GM19351 (cell line): ENCODE results near the gene SHISA5.
"Not testable (repeated sequence)": the region's sequence is repeated elsewhere in the genome, so short reads cannot be mapped to it uniquely, and the experiment has no call there.

Experiments used
- ATAC-seq: cut with Tn5 transposase; IDR thresholded peaks from one replicate; pipeline ENCODE4 v1.9.1; 2021; ENCODE audit warnings: mild to moderate bottlenecking, moderate library complexity; ENCODE audit not compliant: unreplicated experiment

Gene SHISA5, protein sequence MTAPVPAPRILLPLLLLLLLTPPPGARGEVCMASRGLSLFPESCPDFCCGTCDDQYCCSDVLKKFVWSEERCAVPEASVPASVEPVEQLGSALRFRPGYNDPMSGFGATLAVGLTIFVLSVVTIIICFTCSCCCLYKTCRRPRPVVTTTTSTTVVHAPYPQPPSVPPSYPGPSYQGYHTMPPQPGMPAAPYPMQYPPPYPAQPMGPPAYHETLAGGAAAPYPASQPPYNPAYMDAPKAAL

DNA sequence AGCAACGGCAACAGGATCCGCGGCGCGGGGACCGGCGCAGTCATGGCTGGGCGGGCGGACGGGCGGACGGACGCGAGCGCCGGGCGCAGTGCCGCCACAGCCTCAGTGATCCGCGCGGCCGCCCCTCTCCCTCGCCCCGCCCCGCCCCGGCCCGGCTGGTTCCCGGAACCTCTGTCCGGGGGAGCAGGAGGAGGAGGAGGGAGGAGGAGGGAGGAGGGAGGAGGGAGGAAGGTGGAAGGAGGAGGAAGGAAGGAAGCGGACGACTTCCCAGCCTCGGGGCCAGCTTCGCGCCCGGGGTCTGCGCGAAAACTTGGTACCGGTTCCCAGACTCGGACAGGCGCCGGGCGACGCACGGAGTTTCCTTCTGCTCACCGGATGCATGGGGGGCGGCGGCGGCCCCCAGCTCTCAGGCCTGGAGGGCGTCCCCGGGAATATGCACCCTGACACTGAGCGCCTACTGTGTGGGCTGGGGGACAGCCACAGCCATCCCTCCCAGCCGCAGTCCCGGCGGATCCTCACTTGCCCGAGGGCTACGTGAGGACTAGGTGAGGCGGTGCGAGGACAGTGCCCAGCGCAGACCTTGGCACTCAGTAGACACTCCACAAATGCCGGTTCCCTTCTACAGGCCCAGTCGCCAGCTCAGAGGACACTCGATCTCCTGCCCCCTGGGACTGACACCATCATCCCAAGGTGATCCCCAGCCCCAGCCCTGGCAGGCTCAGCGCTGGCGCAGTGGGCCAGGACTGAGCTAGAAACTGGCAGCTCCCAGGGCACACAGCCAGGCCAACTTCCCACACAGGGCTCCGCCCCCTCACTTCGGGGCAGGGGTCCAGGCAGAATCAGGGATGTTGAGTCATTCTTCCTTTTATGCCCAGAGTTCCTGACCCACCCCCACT lies at the start of gene SHISA5:
Gene SHISA5 (minus strand): TSS at position 124 of the 896 bp plus-strand sequence. CDS start 80 bp downstream, at position 44.
- ATAC-seq = peak; percentile 54

- no peak for ATAC-seq
Measured at GRCh38 chr3:48553361-48553760, 49.4 kb upstream of the SHISA5 start.

DNA sequence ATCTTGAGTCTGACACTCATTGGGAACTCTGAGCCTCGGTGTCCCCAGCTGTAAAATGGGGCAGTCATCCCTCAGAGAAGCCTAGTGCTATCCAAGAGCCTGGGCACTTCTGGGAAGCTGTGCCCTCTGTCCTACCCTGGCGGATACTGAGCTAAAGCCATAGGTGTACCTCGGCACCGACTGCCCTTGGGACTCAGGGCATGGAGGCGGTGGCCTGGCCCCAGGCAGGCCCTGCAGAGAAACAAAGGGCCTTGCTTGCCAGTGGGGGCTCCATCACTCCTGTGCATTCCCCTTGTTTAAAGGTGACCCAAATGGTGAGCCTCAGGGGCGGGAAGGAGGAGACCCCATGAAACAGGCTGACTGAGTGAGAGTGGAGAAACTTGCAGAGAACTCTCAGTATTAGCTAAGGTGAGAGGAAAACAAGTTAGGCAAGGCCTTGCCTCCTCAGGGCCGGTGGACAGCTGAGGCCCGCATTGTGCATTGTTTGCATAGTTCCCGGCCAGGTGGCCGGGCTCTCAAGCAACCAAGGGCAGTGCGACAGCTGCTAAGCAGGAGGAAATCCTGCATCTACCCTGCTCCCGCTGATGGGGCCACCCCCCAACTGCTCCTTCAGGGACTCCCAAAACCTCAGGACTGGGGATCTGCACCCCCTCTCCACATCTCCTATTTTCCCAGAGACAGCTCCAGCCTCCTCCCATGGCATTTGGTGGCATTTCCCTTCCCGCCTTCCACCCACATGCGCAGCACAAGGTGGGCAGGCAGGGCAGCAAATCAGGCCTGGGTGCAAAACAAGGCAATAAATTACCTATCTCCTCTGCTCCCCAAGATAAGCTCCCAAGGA lies 48.4 kb upstream of the SHISA5 start:
- ATAC-seq = no peak

DNA sequence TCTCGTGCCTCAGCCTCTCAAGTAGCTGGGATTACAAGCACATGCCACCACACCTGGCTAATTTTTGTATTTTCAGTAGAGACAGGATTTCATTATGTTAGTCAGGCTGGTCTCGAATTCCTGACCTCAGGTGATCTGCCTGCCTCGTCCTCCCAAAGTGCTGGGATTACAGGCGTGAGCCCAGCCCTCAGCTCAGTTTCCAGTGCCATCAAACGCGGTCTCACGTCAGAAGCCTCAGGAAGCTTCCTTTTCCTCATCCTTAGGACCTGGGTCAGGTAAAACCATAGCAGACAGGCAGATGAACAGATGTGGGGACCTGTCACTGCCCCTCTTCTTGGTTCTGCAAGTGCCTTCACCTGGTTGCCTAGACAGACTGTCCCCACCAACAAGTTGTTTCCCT lies 47.7 kb upstream of the SHISA5 start:
- ATAC-seq = not testable (repeated sequence)

DNA sequence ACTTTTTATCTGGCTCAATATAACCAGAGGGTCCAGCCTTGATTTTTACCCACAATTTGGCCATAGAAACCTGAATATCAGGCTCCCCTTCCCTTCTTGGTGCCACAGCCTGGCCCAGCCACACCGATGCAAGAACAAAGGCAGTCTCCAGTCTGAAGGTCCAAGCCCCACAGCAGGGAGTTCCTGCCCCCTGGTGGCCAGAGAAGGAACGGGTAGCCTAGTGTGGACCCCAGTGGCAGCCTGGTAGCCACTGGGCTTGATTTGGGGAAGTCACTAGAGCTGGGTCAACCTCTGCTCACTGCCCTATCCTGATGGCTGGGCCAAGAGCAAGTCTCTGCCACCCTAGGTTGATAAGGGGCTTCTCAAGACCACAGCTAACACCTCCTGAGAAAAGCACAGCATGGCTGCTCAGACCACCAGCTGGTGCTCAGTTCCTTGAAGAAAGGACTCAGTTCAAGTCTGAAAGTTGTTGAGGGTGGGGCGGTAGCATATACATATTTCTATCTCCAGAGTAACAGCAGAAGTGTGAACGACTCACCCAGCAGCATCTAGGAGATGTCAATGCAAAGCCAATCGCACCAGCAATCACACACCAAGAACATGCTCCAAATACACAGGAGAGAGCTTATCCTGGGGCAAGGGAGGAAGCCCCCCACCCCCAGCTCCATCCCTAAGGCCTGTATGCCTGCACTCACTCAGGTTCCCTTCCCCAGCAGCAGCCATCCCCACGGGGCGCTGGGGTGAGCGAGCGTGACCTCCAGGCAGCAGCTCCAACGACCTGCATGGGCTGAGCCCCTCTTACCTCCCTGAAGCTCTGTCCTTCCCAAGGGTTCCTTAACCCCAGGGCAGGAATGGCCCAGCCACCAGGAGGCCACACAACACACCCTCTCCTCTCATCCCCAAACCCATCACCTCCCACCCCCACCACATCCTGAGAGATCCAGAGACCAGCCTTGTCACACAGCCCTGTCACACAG lies 45.0 kb upstream of the SHISA5 start:
- no peak for ATAC-seq

GRCh38 chr3:48548126-48548525 lies 44.2 kb upstream of the SHISA5 start:
- ATAC-seq = no peak

- ATAC-seq = no peak
Measured at GRCh38 chr3:48546203-48546829, 42.3 kb upstream of the SHISA5 start.

DNA sequence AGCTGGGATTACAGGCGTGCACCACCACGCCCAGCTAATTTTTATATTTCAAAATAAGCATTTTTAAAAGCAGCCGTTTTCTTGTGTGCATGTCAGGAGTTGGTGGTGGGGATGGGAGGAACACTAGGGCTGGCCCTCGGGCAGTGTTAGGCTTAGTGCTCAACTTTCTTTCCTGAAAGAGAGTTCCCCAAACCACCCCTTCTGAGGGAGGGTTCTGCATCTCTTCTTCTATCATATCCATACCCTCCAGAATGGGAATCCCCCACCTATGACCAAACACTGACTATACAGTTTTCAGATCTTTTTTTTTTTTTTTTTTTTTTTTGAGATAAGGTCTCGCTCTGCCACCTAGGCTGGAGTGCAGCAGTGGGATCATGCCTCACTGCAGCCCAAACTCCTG lies 40.2 kb upstream of the SHISA5 start:
- ATAC-seq = no peak

DNA sequence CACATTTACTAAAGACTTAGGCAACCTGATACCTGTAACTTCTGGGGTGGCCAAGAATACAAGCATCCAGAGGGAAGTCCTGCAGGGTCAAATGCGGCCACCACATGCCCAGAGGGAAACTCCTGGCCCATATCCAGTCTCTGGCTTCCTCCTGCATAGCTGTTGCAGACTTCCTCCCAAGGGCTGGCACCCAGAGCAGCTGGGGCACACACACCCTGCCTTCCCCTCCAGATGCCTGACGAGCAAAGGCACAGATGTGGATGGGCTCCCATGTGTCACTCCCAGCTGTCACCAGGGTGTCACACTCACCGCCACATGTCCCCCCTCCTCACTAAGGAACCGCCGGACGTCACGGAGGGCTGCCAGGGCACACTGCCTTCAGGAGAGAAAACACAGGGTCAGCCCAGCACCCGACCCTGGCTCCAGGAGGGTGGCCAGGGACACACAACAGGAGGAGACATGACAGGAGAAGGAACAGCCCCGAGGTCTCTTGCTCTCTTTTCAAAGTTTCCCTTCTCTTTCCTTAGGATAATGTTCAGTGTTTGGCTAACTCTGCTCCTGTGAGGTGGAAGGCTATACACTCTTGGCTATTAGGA lies 39.4 kb upstream of the SHISA5 start:
- ATAC-seq = no peak

- ATAC-seq = no peak
Measured at GRCh38 chr3:48538451-48538850, 34.5 kb upstream of the SHISA5 start.

- ATAC-seq = no peak
Measured at GRCh38 chr3:48536785-48537184, 32.8 kb upstream of the SHISA5 start.

- no peak for ATAC-seq
Measured at GRCh38 chr3:48536116-48536515, 32.1 kb upstream of the SHISA5 start.

DNA sequence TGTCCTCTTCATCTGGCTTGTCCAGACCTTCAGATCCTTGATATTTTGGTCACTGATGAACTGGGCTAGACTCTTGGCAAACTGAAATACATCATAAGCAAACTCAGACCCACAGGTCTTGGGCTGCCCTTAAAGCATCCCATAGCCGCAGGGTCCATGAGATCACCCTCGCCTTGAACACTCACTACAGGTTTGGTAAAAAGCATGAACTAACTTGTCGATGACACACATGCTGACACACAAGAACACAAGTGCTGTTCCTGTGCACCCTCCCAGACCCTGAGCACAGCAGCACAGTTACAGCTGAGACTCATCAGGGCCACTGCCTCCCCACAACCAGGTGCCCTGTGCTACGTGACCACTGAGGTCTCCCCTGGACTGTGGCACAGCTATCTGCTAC lies 31.6 kb upstream of the SHISA5 start:
- no peak for ATAC-seq

DNA sequence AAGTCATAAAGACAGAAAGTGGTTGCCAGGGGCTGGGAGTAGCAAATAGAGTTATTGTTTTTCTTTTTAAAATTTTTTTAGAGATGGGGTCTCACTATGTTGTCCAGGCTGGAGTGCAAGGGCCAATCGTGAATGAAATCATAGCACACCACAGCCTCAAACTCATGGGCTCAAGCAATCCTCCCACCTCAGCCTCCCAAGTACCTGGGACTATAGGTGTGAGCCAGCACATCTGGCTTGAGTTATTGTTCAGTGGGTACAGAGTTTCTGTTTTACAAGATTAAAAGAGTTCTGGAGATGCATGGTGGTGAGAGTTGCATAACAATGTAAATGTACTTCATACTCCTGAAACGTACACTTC lies 29.0 kb upstream of the SHISA5 start:
- no peak for ATAC-seq

- no peak for ATAC-seq
Measured at GRCh38 chr3:48532271-48532976, 28.4 kb upstream of the SHISA5 start.

DNA sequence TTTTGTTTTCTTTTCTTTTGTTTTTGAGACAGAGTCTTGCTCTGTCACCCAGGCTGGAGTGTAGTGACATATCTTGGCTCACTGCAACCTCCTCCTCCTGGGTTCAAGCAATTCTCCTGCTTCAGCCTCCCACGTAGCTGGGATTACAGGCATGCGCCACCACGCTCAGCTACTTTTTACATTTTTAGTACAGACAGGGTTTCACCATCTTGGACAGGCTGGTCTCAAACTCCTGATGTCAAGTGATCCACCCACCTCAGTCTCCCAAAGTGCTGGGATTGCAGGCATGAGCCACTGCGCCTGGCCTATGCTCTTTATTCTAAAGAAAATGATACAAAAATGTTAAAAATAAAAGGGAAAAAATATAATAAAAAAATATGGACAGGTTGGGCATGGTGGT lies 26.7 kb upstream of the SHISA5 start:
- ATAC-seq = not testable (repeated sequence)

DNA sequence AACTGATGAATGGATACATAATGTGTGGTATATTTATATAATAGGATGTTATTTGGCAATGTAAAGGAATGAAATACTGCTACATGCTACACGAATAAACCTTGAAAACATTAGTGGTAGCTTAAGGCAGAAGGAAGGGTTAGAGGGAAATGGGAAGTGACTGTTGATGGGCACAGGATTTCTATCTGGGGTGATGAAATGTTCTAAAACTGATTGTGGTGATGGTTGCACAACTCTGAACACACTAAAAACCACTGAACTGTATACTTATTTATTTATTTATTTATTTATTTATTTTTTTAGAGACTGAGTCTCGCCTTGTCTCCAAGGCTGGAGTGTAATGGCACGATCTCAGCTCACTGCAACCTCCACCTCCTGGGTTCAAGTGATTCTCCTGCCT lies 24.8 kb upstream of the SHISA5 start:
- ATAC-seq = no peak

DNA sequence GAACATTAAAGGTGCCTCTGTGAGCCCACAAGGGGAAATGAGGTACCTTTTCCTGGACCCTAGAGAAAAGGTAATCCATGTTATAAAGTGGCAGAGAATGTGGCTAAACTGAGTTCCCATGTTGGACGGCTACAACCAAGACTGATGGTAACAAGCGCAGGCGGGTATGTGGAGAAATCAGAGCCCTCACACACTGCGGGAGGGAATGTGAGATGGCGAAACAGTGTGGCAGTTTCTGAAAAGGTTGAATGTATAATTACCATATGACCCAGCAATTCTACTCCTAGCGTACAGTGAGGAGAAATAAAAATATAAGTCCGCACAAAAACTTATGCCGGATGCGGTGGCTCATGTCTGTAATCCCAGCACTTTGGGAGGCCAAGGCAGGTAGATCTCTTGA lies 24.1 kb upstream of the SHISA5 start:
- ATAC-seq = no peak

- no peak for ATAC-seq
Measured at GRCh38 chr3:48524970-48525369, 21.0 kb upstream of the SHISA5 start.
